T-helper 1 cell (primary cell): Measurements from ENCODE around the gene ARF6.
"Not testable (repeated sequence)": the region's sequence is repeated elsewhere in the genome, so short reads cannot be mapped to it uniquely, and the experiment has no call there.

Experiments used
- DNase-seq, 5 donors: peaks; one replicate each; pipeline ENCODE4 v3.0.0-alpha.2; 2012 to 2020
- total RNA-seq, 4 donors: gene quantifications; one replicate each; lab custom pipeline; 2026; lab: John Stamatoyannopoulos, UW

ARF6 gene
- 194 to 346 (median 218) reads per million in 4 donors for total RNA-seq

- DNase-seq: peak; percentile 91 to 98 (median 92)
Measured at GRCh38 chr14:49892636-49893308, at the start of gene ARF6. Gene ARF6 (plus strand): TSS chr14:49893082. CDS start chr14:49893737, 655 bp downstream.

- no peak for DNase-seq
Measured at GRCh38 chr14:49849213-49849847, 43.6 kb upstream of the ARF6 start.

GRCh38 chr14:49851813-49852212 is 41.1 kb upstream of the ARF6 start:
- no peak for DNase-seq

- peak; percentile 37 to 86 (median 72) for DNase-seq
Measured at GRCh38 chr14:49852301-49853157, 40.4 kb upstream of the ARF6 start, which contains the start of gene NEMF. Gene NEMF (minus strand): TSS chr14:49852788. CDS start chr14:49852753, 35 bp downstream.

GRCh38 chr14:49853158-49853477 is 39.8 kb upstream of the ARF6 start:
- DNase-seq: no peak

- DNase-seq: peak; percentile 28 to 83 (median 59)
Measured at GRCh38 chr14:49853572-49854375, 39.1 kb upstream of the ARF6 start.

- no peak for DNase-seq
Measured at GRCh38 chr14:49857427-49858003, 35.4 kb upstream of the ARF6 start.

- peak in 1 of 5 donors; percentile 60 for DNase-seq
Measured at GRCh38 chr14:49858383-49858782, 34.5 kb upstream of the ARF6 start.

GRCh38 chr14:49860988-49861698 is 31.7 kb upstream of the ARF6 start:
- no peak for DNase-seq

GRCh38 chr14:49861699-49862088 is 31.2 kb upstream of the ARF6 start:
- peak in 4 of 5 donors; percentile 25 to 81 (median 42) for DNase-seq

- peak; percentile 49 to 90 (median 73) for DNase-seq
Measured at GRCh38 chr14:49862089-49862673, 30.7 kb upstream of the ARF6 start.

GRCh38 chr14:49863487-49864281 is 29.2 kb upstream of the ARF6 start:
- DNase-seq: peak in 1 of 5 donors; percentile 80

- DNase-seq: peak; percentile 38 to 76 (median 62)
Measured at GRCh38 chr14:49865431-49865859, 27.4 kb upstream of the ARF6 start.

GRCh38 chr14:49867831-49868719 is 24.8 kb upstream of the ARF6 start:
- DNase-seq: peak; percentile 96 to 99 (median 97)

GRCh38 chr14:49868720-49869114 is 24.2 kb upstream of the ARF6 start:
- no peak for DNase-seq

GRCh38 chr14:49870908-49871307 is 22.0 kb upstream of the ARF6 start:
- no peak for DNase-seq

GRCh38 chr14:49873548-49873947 is 19.3 kb upstream of the ARF6 start:
- DNase-seq: not testable (repeated sequence)

GRCh38 chr14:49875640-49876198 is 17.2 kb upstream of the ARF6 start:
- no peak for DNase-seq
